Muscle layer of colon (tissue), 2 donors: ENCODE data around the gene CACNA2D1.

Experiments used
- H3K27ac ChIP-seq: one replicate; pipeline ENCODE4 v1.7.0; 2013; ENCODE audit warnings: low read depth, mild to moderate bottlenecking, low read length, moderate library complexity
- H3K27me3 ChIP-seq, 2 donors: one replicate each; pipeline ENCODE4 v1.7.0; 2013; ENCODE audit warnings: low read length in 2 of 2, mild to moderate bottlenecking in 2 of 2; ENCODE audit not compliant: insufficient read depth in 2 of 2, control insufficient read depth in 1 of 2
- H3K36me3 ChIP-seq: one replicate; pipeline ENCODE4 v1.7.0; 2013; ENCODE audit warnings: mild to moderate bottlenecking, low read length; ENCODE audit not compliant: insufficient read depth
- H3K4me1 ChIP-seq: one replicate; pipeline ENCODE4 v1.7.0; 2013; ENCODE audit warnings: mild to moderate bottlenecking, low read length; ENCODE audit not compliant: insufficient read depth
- H3K4me3 ChIP-seq, 2 donors: one replicate each; pipeline ENCODE4 v1.7.0; 2013; ENCODE audit warnings: low read length in 2 of 2, low read depth in 1 of 2, mild to moderate bottlenecking in 1 of 2, moderate library complexity in 1 of 2
- H3K9ac ChIP-seq: one replicate; pipeline ENCODE4 v1.7.0; 2013; ENCODE audit warnings: low read length
- H3K9me3 ChIP-seq: one replicate; pipeline ENCODE4 v1.7.0; 2013; ENCODE audit warnings: mild to moderate bottlenecking, low read length
- donor health status: abdominal sarcoma.
- donor health status: Adenocarcinoma of cecum.

CACNA2D1 gene

DNA sequence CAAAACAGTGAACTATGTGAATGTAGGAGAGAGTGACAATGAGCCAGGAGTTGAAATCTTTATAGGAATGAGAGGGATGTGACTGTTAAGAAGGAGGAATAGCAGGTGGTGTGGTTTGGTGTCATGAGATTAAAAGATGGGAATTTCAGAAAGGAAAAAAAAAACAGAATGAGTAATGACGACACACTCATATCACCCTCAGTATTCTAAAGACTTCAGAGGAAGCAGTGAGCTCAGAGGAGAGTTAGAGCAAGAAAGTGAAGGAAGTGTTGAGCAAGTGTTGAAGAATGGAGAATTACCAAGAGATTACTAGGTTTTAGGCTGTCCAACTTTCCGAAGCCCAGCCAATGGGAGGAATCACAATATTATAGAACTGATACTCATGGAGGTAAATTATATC is 453.2 kb downstream of the CACNA2D1 start:
- H3K36me3 ChIP-seq = peaks cover 11% of the 10 kb centered on the region
- H3K4me1 ChIP-seq = no peaks in the 10 kb centered on the region
- H3K27me3 ChIP-seq = no peaks in the 10 kb centered on the region
- H3K9me3 ChIP-seq = no peaks in the 10 kb centered on the region
- no peak overlapping the region for H3K27ac ChIP-seq
- no peak overlapping the region for H3K9ac ChIP-seq
- no peak overlapping the region for H3K4me3 ChIP-seq

- Histone ChIP-seq H3K4me1 (no peaks in the 10 kb centered on the region), H3K27ac (no peak overlapping the region), H3K9ac (no peak overlapping the region), H3K4me3 (no peak overlapping the region), H3K9me3 (no peaks in the 10 kb centered on the region), H3K36me3 (peaks cover 11% of the 10 kb centered on the region), H3K27me3 (no peaks in the 10 kb centered on the region)
Measured at GRCh38 chr7:81986723-81987470, 456.7 kb downstream of the CACNA2D1 start.

- H3K9me3 ChIP-seq = no peaks in the 10 kb centered on the region
- peaks cover 4% of the 10 kb centered on the region for H3K36me3 ChIP-seq
- no peak overlapping the region for H3K9ac ChIP-seq
- no peaks in the 10 kb centered on the region for H3K27me3 ChIP-seq
- no peaks in the 10 kb centered on the region for H3K4me1 ChIP-seq
- no peak overlapping the region for H3K4me3 ChIP-seq
- H3K27ac ChIP-seq = no peak overlapping the region
Measured at GRCh38 chr7:81983406-81983805, 460.2 kb downstream of the CACNA2D1 start.

DNA sequence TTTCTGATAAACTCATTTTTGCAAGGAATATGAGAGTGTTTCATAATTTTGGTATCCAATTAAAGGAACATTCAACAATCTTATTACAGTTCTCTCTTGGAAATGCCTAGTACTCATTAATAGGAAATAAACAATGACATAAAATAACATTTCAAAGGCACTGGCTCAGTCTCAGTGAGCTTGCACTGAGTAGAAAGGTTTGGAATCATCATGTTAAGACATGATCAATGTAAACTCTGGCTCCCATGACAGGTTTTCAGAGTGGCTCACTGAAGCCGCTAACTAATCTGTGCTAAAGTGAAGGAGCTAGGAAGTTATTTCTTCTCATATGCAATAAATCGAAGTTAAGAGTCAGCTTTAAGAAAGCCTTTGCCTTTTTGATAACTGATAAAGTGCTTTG is 470.5 kb downstream of the CACNA2D1 start:
- Histone ChIP-seq H3K27me3 (no peaks in the 10 kb centered on the region), H3K9ac (no peak overlapping the region), H3K36me3 (peaks cover 4% of the 10 kb centered on the region), H3K27ac (no peak overlapping the region), H3K9me3 (no peaks in the 10 kb centered on the region), H3K4me1 (no peaks in the 10 kb centered on the region), H3K4me3 (no peak overlapping the region)

DNA sequence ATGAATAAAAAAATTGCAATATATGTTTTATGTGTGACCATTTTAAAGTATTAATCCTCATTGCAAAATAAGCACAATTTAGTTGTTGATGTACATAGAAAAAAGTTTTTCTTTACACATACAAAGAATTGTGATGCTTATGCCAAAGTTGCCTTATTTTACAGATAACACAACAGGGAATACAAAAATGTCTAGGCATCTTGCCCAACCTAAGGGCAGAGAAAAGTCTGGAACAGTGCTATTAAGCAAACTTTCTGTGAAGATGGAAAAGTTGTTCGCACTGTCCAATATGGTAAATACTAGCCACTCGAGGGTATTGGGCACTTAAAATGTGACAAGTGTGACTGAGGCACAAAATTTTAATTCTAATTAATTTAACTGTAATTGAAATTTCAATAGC is 483.6 kb downstream of the CACNA2D1 start:
- Histone ChIP-seq H3K27me3 (no peaks in the 10 kb centered on the region), H3K36me3 (no peaks in the 10 kb centered on the region), H3K4me1 (no peaks in the 10 kb centered on the region), H3K27ac (no peak overlapping the region), H3K4me3 (no peak overlapping the region), H3K9me3 (no peaks in the 10 kb centered on the region), H3K9ac (no peak overlapping the region)

DNA sequence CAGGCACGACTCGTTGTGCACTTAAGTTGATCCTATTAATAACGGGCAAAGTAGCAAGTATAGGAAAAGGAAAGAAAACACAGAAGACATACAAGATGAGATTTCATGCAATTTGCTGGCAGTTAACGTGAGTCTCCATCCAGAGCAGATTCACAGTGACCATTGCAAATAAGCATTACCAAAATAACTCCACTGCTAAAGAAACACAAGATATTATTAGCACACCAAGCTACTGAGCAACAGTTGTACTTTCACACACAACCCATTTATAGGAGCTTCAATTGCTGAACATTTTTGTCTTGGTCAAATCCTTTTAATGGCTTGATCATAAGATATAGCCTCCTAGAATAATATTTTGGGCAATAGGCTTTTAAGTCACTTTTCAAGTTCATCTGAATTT is 486.1 kb downstream of the CACNA2D1 start:
- no peaks in the 10 kb centered on the region for H3K27me3 ChIP-seq
- no peak overlapping the region for H3K27ac ChIP-seq
- no peaks in the 10 kb centered on the region for H3K9me3 ChIP-seq
- no peaks in the 10 kb centered on the region for H3K36me3 ChIP-seq
- H3K9ac ChIP-seq = no peak overlapping the region
- no peaks in the 10 kb centered on the region for H3K4me1 ChIP-seq
- H3K4me3 ChIP-seq = no peak overlapping the region

DNA sequence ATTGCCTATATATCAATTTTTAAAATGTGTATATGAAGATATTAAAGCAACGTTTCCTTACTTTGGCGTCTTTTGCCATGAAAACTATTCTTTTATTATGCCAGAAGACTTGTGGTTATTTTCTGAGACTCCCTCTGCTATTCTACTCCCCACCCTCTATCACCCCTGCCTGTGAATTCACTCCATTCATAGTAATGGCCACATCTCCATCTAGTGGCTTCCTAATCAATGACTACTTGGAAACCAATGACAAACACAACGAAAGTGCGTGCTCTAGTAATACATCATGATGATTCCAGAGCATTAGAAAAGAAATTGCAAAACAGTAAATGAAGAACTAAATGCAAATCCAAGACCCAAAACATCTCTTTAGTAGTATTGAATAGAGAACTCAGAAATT is 487.1 kb downstream of the CACNA2D1 start:
- Histone ChIP-seq H3K27me3 (no peaks in the 10 kb centered on the region), H3K4me3 (no peak overlapping the region), H3K4me1 (no peaks in the 10 kb centered on the region), H3K9me3 (no peaks in the 10 kb centered on the region), H3K9ac (no peak overlapping the region), H3K27ac (no peak overlapping the region), H3K36me3 (no peaks in the 10 kb centered on the region)

DNA sequence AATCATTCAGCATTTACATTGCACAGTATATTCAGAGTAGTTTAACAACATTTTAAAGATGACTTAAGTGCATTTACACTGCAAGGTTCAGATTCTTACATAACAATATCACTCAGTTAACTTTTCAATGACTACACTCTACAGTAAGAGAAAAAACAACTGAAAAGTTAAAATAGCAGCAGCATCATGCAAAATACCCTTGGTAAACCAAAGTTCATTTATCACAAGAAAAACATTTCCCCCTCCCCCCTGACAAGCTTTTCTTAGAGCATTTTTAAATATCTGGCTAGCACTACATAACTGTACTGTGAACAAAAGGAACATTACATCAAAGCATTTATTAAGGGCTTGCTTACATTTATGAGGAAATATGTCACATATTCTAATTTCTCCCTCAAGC is 494.3 kb downstream of the CACNA2D1 start:
- Histone ChIP-seq H3K36me3 (no peaks in the 10 kb centered on the region), H3K9me3 (no peaks in the 10 kb centered on the region), H3K4me3 (no peak overlapping the region), H3K9ac (no peak overlapping the region), H3K27me3 (no peaks in the 10 kb centered on the region), H3K27ac (no peak overlapping the region), H3K4me1 (no peaks in the 10 kb centered on the region)

DNA sequence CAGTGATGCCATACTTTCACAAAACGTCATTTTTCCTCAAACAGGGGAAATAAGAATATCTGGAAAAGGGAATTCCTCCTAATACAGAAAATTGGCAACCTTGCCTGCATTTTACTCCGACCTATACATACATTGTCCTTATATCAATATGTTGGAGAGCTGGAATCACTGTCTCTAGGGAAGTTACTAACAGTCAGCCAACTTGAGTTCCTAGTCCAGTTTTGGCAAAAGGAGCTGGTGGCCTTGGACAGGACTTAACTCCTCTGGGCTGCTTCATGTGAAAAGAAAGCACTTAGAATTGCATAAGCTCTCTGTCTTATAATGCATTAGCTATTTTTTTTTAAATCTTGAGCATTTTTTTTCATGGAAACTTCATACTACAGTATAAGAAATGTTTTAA is 499.5 kb downstream of the CACNA2D1 start:
- Histone ChIP-seq H3K27ac (no peak overlapping the region), H3K36me3 (no peaks in the 10 kb centered on the region), H3K9ac (no peak overlapping the region), H3K4me3 (no peak overlapping the region), H3K9me3 (no peaks in the 10 kb centered on the region), H3K27me3 (no peaks in the 10 kb centered on the region), H3K4me1 (peaks cover 8% of the 10 kb centered on the region)

- Histone ChIP-seq H3K36me3 (no peaks in the 10 kb centered on the region), H3K27me3 (no peaks in the 10 kb centered on the region), H3K9me3 (no peaks in the 10 kb centered on the region), H3K4me3 (no peak overlapping the region), H3K27ac (no peak overlapping the region), H3K4me1 (no peaks in the 10 kb centered on the region), H3K9ac (no peak overlapping the region)
Measured at GRCh38 chr7:81937091-81937490, 506.5 kb downstream of the CACNA2D1 start.

GRCh38 chr7:81934596-81935301 is 508.8 kb downstream of the CACNA2D1 start:
- no peaks in the 10 kb centered on the region for H3K27me3 ChIP-seq
- H3K36me3 ChIP-seq = no peaks in the 10 kb centered on the region
- H3K27ac ChIP-seq = no peak overlapping the region
- H3K9ac ChIP-seq = no peak overlapping the region
- no peaks in the 10 kb centered on the region for H3K9me3 ChIP-seq
- no peaks in the 10 kb centered on the region for H3K4me1 ChIP-seq
- H3K4me3 ChIP-seq = no peak overlapping the region

DNA sequence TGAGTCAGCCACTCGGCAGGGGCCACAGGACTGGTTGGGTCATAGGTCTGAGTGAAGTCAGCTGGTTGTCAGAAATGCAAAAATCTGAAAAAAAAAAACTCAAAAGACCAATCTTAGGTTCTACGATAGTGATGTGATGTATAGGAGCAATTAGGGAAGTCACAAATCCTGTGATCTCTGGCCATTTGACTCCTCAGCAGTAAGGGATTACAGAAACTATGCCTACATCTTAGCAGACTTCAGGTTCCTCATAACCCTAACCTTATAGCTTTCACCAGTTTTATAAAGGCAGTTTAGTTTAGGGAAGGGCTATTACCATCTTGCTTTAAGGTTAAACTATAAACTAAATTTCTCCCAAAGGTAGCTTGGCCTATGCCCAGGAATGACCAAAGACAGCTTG is 510.6 kb downstream of the CACNA2D1 start:
- Histone ChIP-seq H3K4me3 (no peak overlapping the region), H3K4me1 (no peaks in the 10 kb centered on the region), H3K36me3 (no peaks in the 10 kb centered on the region), H3K27me3 (no peaks in the 10 kb centered on the region), H3K9ac (no peak overlapping the region), H3K9me3 (no peaks in the 10 kb centered on the region), H3K27ac (no peak overlapping the region)
